B cell (primary cell): ENCODE data around the gene TWIST2. TPM values are rescaled to one million over a fixed set of nuclear protein-coding genes. Genes with fewer than 3 reads are reported as not detected.

ENCODE experiments used
- ATAC-seq: fragments of 200-7000 bp; cut with Tn5 transposase; one replicate; pipeline ENCODE4 v1.10.0; 2021; ENCODE audit warnings: low read depth, mild to moderate bottlenecking, moderate number of reproducible peaks, moderate library complexity
- CTCF ChIA-PET: fragments of 350-600 bp; sonication (Branson Sonifier 250); formaldehyde crosslinking; loops from one replicate; lab custom pipeline; 2021; ENCODE audit warnings: antibody characterized with exemption, inconsistent platforms; lab: Charles Lee
- POLR2A ChIA-PET: fragments of 350-600 bp; sonication (Branson Sonifier 250); formaldehyde crosslinking; loops from one replicate; lab custom pipeline; 2021; ENCODE audit warnings: antibody characterized with exemption; lab: Charles Lee
- DNase-seq: peaks from one replicate; pipeline ENCODE4 v3.0.0; 2013
- H2AFZ ChIP-seq: 2 replicates; pipeline ENCODE4 v1.6.1; 2012; ENCODE audit warnings: mild to moderate bottlenecking, low read depth, low read length; ENCODE audit not compliant: insufficient read depth, poor library complexity, severe bottlenecking
- H3K27ac ChIP-seq, 2 donors: 1 replicate in 1 of 2; 2 replicates in 1 of 2; pipeline ENCODE4 v1.5.1; 2012 to 2013; ENCODE audit warnings: low read length in 2 of 2, mild to moderate bottlenecking in 2 of 2, moderate library complexity in 1 of 2
- H3K27me3 ChIP-seq, 4 experiments: fragments of 200-600 bp in 1 of 4; sonication (generic) in 1 of 4; replicated peaks in 1 of 4; 1 replicate in 2 of 4; 2 replicates in 2 of 4; pipeline versions ENCODE4 v1.6.1 to v1.7.0; 2013 to 2016; ENCODE audit warnings: low read length in 3 of 4, mild to moderate bottlenecking in 2 of 4, mixed read lengths in 1 of 4, moderate library complexity in 1 of 4; ENCODE audit not compliant: insufficient read depth in 4 of 4, control insufficient read depth in 3 of 4; ENCODE audit errors: control extremely low read depth in 1 of 4
- H3K36me3 ChIP-seq, 2 experiments: replicated peaks in 1 of 2; 1 replicate in 1 of 2; 2 replicates in 1 of 2; pipeline versions ENCODE4 v1.6.1 to v1.7.1; 2013; ENCODE audit warnings: low read length in 1 of 2; ENCODE audit not compliant: insufficient read depth in 2 of 2, control insufficient read depth in 1 of 2; ENCODE audit errors: control extremely low read depth in 1 of 2, extremely low read depth in 1 of 2
- H3K4me1 ChIP-seq, 2 donors: fragments of 200-600 bp in 1 of 2; sonication (generic) in 1 of 2; 1 replicate in 1 of 2; 2 replicates in 1 of 2; pipeline versions ENCODE4 v1.5.1 to v1.6.1; 2013 to 2017; ENCODE audit warnings: low read length in 2 of 2; ENCODE audit not compliant: control insufficient read depth in 2 of 2, insufficient read depth in 2 of 2
- H3K4me2 ChIP-seq: replicated peaks from 2 replicates; pipeline ENCODE3; 2012; ENCODE audit warnings: mild to moderate bottlenecking, low read depth, low read length; ENCODE audit not compliant: poor library complexity, severe bottlenecking
- H3K4me3 ChIP-seq, 5 experiments: fragments of 200-600 bp in 1 of 5; sonication (generic) in 1 of 5; 1 replicate in 3 of 5; 2 replicates in 2 of 5; pipeline versions ENCODE4 v1.5.1 to v1.7.0; 2011 to 2016; ENCODE audit warnings: low read length in 4 of 5, mild to moderate bottlenecking in 4 of 5, low read depth in 2 of 5, control low read depth in 1 of 5, moderate library complexity in 1 of 5; ENCODE audit not compliant: insufficient read depth in 1 of 5; ENCODE audit errors: control extremely low read depth in 1 of 5, extremely low read depth in 1 of 5
- H3K79me2 ChIP-seq: fragments of 200-600 bp; sonication (generic); one replicate; pipeline ENCODE4 v1.6.0; 2016; ENCODE audit warnings: low read length; ENCODE audit not compliant: control insufficient read depth, insufficient read depth
- H3K9ac ChIP-seq: fragments of 200-600 bp; sonication (generic); 2 replicates; pipeline ENCODE4 v1.6.1; 2017; ENCODE audit warnings: mild to moderate bottlenecking, low read length, moderate library complexity
- H3K9me3 ChIP-seq, 3 donors: one replicate each; pipeline versions ENCODE4 v1.6.1 to v1.7.1; 2013; ENCODE audit warnings: low read length in 2 of 3; ENCODE audit not compliant: control insufficient read depth in 2 of 3, insufficient read depth in 1 of 3; ENCODE audit errors: control extremely low read depth in 1 of 3
- H4K20me1 ChIP-seq: 2 replicates; pipeline ENCODE4 v1.6.0; 2012; ENCODE audit warnings: mild to moderate bottlenecking, low read length; ENCODE audit not compliant: insufficient read depth, control insufficient read depth, poor library complexity, severe bottlenecking
- H3K27ac Mint-ChIP-seq: one replicate; pipeline ENCODE4 v1.8.0; 2021; ENCODE audit warnings: mixed read lengths
- H3K27me3 Mint-ChIP-seq: one replicate; pipeline ENCODE4 v1.8.0; 2021; ENCODE audit warnings: mixed read lengths
- H3K4me1 Mint-ChIP-seq: one replicate; pipeline ENCODE4 v1.8.0; 2021; ENCODE audit warnings: mixed read lengths
- H3K4me3 Mint-ChIP-seq: one replicate; pipeline ENCODE4 v1.8.0; 2021; ENCODE audit warnings: mixed read lengths
- H3K9me3 Mint-ChIP-seq: one replicate; pipeline ENCODE4 v1.8.0; 2022; ENCODE audit warnings: mixed read lengths; ENCODE audit not compliant: insufficient read depth
- EZH2 ChIP-seq: IDR thresholded peaks from 2 replicates; pipeline ENCODE4 v1.6.1; 2012; ENCODE audit warnings: borderline replicate concordance, low read depth, mild to moderate bottlenecking, moderate library complexity, low read length; ENCODE audit not compliant: insufficient read depth, poor library complexity, severe bottlenecking
- WGBS: methylation state at CpG from one replicate; pipeline ENCODE4 v1.1.5; 2013; ENCODE audit warnings: missing lambda C conversion rate; ENCODE audit not compliant: insufficient coverage; 5-methylcytosine and 5-hydroxymethylcytosine counted together
- intact Hi-C: fragments of 100-400 bp; cut with micrococcal nuclease; formaldehyde crosslinking; loops from one replicate; pipeline ENCODE4 v1.10.0; 2022
- polyA plus RNA-seq: library from polyadenylated mRNA; depleted of rRNA; stranded (reverse); fragments of >200 nt; gene quantifications from 2 replicates; pipeline ENCODE4 v1.2.3, GENCODE V29; 2012
- total RNA-seq, 2 donors: library from RNA; stranded (reverse); fragments of 120-200 nt in 1 of 2; gene quantifications; 1 replicate in 1 of 2; 2 replicates in 1 of 2; pipeline versions ENCODE4 v1.2.3 to v1.2.4, GENCODE V29; 2013 to 2022
- TF ChIP-seq, protein P1 (sequence below): fragments of 200-600 bp; IDR thresholded peaks from one replicate; pipeline ENCODE4 v1.8.0; 2022; ENCODE audit warnings: antibody characterized with exemption, mild to moderate bottlenecking

The TWIST2 gene
- total and polyA plus RNA-seq, 2 donors (not counting 1 experiment from before 2014, with no cell fraction given) = 0.07 TPM; not detected in 1

GRCh38 chr2:238946318-238947242 is 98.7 kb downstream of the TWIST2 start:
- no peak overlapping the region for H3K4me3 ChIP-seq
- no peak for TF ChIP-seq EZH2
- TF ChIP-seq, protein P1, sequence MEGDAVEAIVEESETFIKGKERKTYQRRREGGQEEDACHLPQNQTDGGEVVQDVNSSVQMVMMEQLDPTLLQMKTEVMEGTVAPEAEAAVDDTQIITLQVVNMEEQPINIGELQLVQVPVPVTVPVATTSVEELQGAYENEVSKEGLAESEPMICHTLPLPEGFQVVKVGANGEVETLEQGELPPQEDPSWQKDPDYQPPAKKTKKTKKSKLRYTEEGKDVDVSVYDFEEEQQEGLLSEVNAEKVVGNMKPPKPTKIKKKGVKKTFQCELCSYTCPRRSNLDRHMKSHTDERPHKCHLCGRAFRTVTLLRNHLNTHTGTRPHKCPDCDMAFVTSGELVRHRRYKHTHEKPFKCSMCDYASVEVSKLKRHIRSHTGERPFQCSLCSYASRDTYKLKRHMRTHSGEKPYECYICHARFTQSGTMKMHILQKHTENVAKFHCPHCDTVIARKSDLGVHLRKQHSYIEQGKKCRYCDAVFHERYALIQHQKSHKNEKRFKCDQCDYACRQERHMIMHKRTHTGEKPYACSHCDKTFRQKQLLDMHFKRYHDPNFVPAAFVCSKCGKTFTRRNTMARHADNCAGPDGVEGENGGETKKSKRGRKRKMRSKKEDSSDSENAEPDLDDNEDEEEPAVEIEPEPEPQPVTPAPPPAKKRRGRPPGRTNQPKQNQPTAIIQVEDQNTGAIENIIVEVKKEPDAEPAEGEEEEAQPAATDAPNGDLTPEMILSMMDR = no peak
- ATAC-seq (no peak), DNase-seq (no peak)
- no peaks in the 10 kb centered on the region for H4K20me1 ChIP-seq
- no peaks in the 10 kb centered on the region for H3K4me1 ChIP-seq
- peaks cover 6% of the 10 kb centered on the region for H3K27me3 Mint-ChIP-seq
- H3K4me1 Mint-ChIP-seq = no peaks in the 10 kb centered on the region
- WGBS = 90% methylated on average over 6 of the region's 6 CpGs
- H3K4me3 Mint-ChIP-seq = no peak overlapping the region
- no peaks in the 10 kb centered on the region for H3K79me2 ChIP-seq
- intact Hi-C loops = no loop called here
- H3K27ac Mint-ChIP-seq = no peak overlapping the region
- H3K9me3 ChIP-seq = peaks cover 0 to 21% (median 0%) of the 10 kb centered on the region in 3 donors
- H3K9ac ChIP-seq = no peak overlapping the region
- H3K36me3 ChIP-seq = no peaks in the 10 kb centered on the region
- ChIA-PET POLR2A (no interaction called here), CTCF (no interaction called here)
- H2AFZ ChIP-seq = no peak overlapping the region
- no peaks in the 10 kb centered on the region for H3K27me3 ChIP-seq
- no peak overlapping the region for H3K4me2 ChIP-seq
- no peak overlapping the region for H3K27ac ChIP-seq
- H3K9me3 Mint-ChIP-seq = no peaks in the 10 kb centered on the region

DNA sequence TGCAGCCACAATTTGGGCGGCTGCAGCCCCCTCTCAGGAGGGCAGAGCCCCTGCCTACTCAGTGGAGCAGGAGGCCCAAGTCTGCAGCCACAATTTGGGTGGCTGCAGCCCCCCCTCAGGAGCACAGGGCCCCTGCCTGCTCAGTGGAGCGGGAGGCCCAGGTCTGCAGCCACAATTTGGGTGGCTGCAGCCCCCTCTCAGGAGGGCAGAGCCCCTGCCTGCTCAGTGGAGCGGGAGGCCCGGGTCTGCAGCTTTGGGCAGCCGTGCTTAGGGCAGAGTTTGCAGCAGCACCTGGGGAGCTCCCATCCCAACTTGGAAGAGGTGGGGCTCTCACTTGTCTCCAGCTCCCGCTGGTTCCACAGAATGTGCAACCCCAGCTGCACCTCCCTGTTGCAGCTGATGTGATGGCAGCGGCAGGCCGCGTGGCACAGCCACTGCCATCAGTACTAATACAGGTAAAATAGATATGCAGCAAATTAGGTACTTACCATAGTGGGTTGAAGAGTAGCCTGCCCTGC is 99.4 kb downstream of the TWIST2 start:
- Histone ChIP-seq H3K4me1 (no peaks in the 10 kb centered on the region), H3K27me3 (no peaks in the 10 kb centered on the region), H3K79me2 (no peaks in the 10 kb centered on the region), H4K20me1 (no peaks in the 10 kb centered on the region), H3K4me3 (no peak overlapping the region), H2AFZ (no peak overlapping the region), H3K4me2 (no peak overlapping the region), H3K36me3 (no peaks in the 10 kb centered on the region), H3K9ac (no peak overlapping the region), H3K27ac (no peak overlapping the region), H3K9me3 (peaks cover 0 to 21% (median 0%) of the 10 kb centered on the region in 3 donors)
- no peak overlapping the region for H3K27ac Mint-ChIP-seq
- intact Hi-C loops = no loop called here
- POLR2A ChIA-PET = no interaction called here
- TF ChIP-seq, protein P1 = no peak
- no peak for TF ChIP-seq EZH2
- no peak for DNase-seq
- H3K4me1 Mint-ChIP-seq = no peaks in the 10 kb centered on the region
- H3K27me3 Mint-ChIP-seq = peaks cover 9% of the 10 kb centered on the region
- CTCF ChIA-PET = no interaction called here
- no peak overlapping the region for H3K4me3 Mint-ChIP-seq
- no peaks in the 10 kb centered on the region for H3K9me3 Mint-ChIP-seq
- WGBS = 95% methylated on average over 6 of the region's 9 CpGs
- no peak for ATAC-seq
